ENCODE data around the gene CYLD.

DNA sequence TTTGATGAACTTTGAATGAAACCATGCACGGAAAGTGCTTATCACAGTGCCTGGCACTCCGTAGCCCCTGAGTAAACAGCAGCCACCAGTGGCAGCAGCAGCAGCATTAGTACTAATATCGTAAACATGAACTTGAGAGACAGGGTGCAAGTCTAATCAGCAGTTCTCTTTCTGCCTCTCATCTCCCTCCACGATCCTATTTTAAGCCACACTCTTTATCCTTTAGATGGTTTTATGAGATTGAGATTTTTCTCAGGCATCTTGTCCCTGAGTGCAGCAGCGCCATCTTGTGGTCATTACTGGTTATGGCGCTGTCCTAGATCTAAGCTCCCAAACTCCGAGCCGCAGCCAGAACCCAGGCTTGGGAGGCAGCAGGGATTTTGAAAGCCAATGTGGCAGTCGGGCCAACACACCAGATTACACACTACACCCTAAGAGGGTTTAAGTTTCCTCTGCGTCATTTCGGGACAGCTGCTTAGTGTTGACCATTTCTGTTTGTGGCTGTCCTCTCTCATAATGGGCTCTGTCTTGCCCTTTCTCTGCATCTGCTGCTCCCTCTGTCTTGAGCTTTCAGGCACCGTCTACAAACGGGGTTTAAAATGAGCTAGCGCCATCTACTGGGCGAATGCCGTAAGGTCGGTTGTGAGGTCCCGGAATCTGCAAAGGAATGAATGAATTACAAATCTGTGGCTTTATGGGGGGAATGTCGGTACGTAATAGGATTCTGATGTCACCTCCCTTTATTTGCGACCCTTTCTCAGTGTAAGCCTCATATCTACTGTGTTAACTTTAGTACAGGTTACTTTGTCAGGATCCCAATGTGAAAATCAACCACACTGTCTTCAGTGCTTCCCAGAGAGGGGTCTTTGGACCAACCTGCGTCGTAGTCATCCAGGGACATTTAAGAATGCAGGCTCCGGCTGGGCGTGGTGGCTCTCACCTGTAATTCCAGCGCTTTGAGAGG, 64.5 kb downstream of the CYLD start:
- TF ChIP-seq, protein P1, sequence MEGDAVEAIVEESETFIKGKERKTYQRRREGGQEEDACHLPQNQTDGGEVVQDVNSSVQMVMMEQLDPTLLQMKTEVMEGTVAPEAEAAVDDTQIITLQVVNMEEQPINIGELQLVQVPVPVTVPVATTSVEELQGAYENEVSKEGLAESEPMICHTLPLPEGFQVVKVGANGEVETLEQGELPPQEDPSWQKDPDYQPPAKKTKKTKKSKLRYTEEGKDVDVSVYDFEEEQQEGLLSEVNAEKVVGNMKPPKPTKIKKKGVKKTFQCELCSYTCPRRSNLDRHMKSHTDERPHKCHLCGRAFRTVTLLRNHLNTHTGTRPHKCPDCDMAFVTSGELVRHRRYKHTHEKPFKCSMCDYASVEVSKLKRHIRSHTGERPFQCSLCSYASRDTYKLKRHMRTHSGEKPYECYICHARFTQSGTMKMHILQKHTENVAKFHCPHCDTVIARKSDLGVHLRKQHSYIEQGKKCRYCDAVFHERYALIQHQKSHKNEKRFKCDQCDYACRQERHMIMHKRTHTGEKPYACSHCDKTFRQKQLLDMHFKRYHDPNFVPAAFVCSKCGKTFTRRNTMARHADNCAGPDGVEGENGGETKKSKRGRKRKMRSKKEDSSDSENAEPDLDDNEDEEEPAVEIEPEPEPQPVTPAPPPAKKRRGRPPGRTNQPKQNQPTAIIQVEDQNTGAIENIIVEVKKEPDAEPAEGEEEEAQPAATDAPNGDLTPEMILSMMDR (IDR thresholded peaks at IDR 0.05), result peak; percentile 67 to 98 (median 92)
- TF ChIP-seq POLR2A (IDR thresholded peaks at IDR 0.05), result no peak
